B cell (primary cell): ENCODE measurements around the gene AEBP2. TPM values are rescaled to one million over a fixed set of nuclear protein-coding genes. Genes with fewer than 3 reads are reported as not detected.

Experiments used
- ATAC-seq: fragments of 200-7000 bp; cut with Tn5 transposase; one replicate; pipeline ENCODE4 v1.10.0; 2021; ENCODE audit warnings: low read depth, mild to moderate bottlenecking, moderate number of reproducible peaks, moderate library complexity
- CTCF ChIA-PET: fragments of 350-600 bp; sonication (Branson Sonifier 250); formaldehyde crosslinking; loops from one replicate; lab custom pipeline; 2021; ENCODE audit warnings: antibody characterized with exemption, inconsistent platforms; lab: Charles Lee
- POLR2A ChIA-PET: fragments of 350-600 bp; sonication (Branson Sonifier 250); formaldehyde crosslinking; loops from one replicate; lab custom pipeline; 2021; ENCODE audit warnings: antibody characterized with exemption; lab: Charles Lee
- DNase-seq: peaks from one replicate; pipeline ENCODE4 v3.0.0; 2013
- H2AFZ ChIP-seq: 2 replicates; pipeline ENCODE4 v1.6.1; 2012; ENCODE audit warnings: mild to moderate bottlenecking, low read depth, low read length; ENCODE audit not compliant: insufficient read depth, poor library complexity, severe bottlenecking
- H3K27ac ChIP-seq, 2 donors: 1 replicate in 1 of 2; 2 replicates in 1 of 2; pipeline ENCODE4 v1.5.1; 2012 to 2013; ENCODE audit warnings: low read length in 2 of 2, mild to moderate bottlenecking in 2 of 2, moderate library complexity in 1 of 2
- H3K27me3 ChIP-seq, 4 experiments: fragments of 200-600 bp in 1 of 4; sonication (generic) in 1 of 4; replicated peaks in 1 of 4; 1 replicate in 2 of 4; 2 replicates in 2 of 4; pipeline versions ENCODE4 v1.6.1 to v1.7.0; 2013 to 2016; ENCODE audit warnings: low read length in 3 of 4, mild to moderate bottlenecking in 2 of 4, mixed read lengths in 1 of 4, moderate library complexity in 1 of 4; ENCODE audit not compliant: insufficient read depth in 4 of 4, control insufficient read depth in 3 of 4; ENCODE audit errors: control extremely low read depth in 1 of 4
- H3K36me3 ChIP-seq, 2 experiments: replicated peaks in 1 of 2; 1 replicate in 1 of 2; 2 replicates in 1 of 2; pipeline versions ENCODE4 v1.6.1 to v1.7.1; 2013; ENCODE audit warnings: low read length in 1 of 2; ENCODE audit not compliant: insufficient read depth in 2 of 2, control insufficient read depth in 1 of 2; ENCODE audit errors: control extremely low read depth in 1 of 2, extremely low read depth in 1 of 2
- H3K4me1 ChIP-seq, 2 donors: fragments of 200-600 bp in 1 of 2; sonication (generic) in 1 of 2; 1 replicate in 1 of 2; 2 replicates in 1 of 2; pipeline versions ENCODE4 v1.5.1 to v1.6.1; 2013 to 2017; ENCODE audit warnings: low read length in 2 of 2; ENCODE audit not compliant: control insufficient read depth in 2 of 2, insufficient read depth in 2 of 2
- H3K4me2 ChIP-seq: replicated peaks from 2 replicates; pipeline ENCODE3; 2012; ENCODE audit warnings: mild to moderate bottlenecking, low read depth, low read length; ENCODE audit not compliant: poor library complexity, severe bottlenecking
- H3K4me3 ChIP-seq, 5 experiments: fragments of 200-600 bp in 1 of 5; sonication (generic) in 1 of 5; 1 replicate in 3 of 5; 2 replicates in 2 of 5; pipeline versions ENCODE4 v1.5.1 to v1.7.0; 2011 to 2016; ENCODE audit warnings: low read length in 4 of 5, mild to moderate bottlenecking in 4 of 5, low read depth in 2 of 5, control low read depth in 1 of 5, moderate library complexity in 1 of 5; ENCODE audit not compliant: insufficient read depth in 1 of 5; ENCODE audit errors: control extremely low read depth in 1 of 5, extremely low read depth in 1 of 5
- H3K79me2 ChIP-seq: fragments of 200-600 bp; sonication (generic); one replicate; pipeline ENCODE4 v1.6.0; 2016; ENCODE audit warnings: low read length; ENCODE audit not compliant: control insufficient read depth, insufficient read depth
- H3K9ac ChIP-seq: fragments of 200-600 bp; sonication (generic); 2 replicates; pipeline ENCODE4 v1.6.1; 2017; ENCODE audit warnings: mild to moderate bottlenecking, low read length, moderate library complexity
- H3K9me3 ChIP-seq, 3 donors: one replicate each; pipeline versions ENCODE4 v1.6.1 to v1.7.1; 2013; ENCODE audit warnings: low read length in 2 of 3; ENCODE audit not compliant: control insufficient read depth in 2 of 3, insufficient read depth in 1 of 3; ENCODE audit errors: control extremely low read depth in 1 of 3
- H4K20me1 ChIP-seq: 2 replicates; pipeline ENCODE4 v1.6.0; 2012; ENCODE audit warnings: mild to moderate bottlenecking, low read length; ENCODE audit not compliant: insufficient read depth, control insufficient read depth, poor library complexity, severe bottlenecking
- H3K27ac Mint-ChIP-seq: one replicate; pipeline ENCODE4 v1.8.0; 2021; ENCODE audit warnings: mixed read lengths
- H3K27me3 Mint-ChIP-seq: one replicate; pipeline ENCODE4 v1.8.0; 2021; ENCODE audit warnings: mixed read lengths
- H3K4me1 Mint-ChIP-seq: one replicate; pipeline ENCODE4 v1.8.0; 2021; ENCODE audit warnings: mixed read lengths
- H3K4me3 Mint-ChIP-seq: one replicate; pipeline ENCODE4 v1.8.0; 2021; ENCODE audit warnings: mixed read lengths
- H3K9me3 Mint-ChIP-seq: one replicate; pipeline ENCODE4 v1.8.0; 2022; ENCODE audit warnings: mixed read lengths; ENCODE audit not compliant: insufficient read depth
- CTCF ChIP-seq: fragments of 200-600 bp; IDR thresholded peaks from one replicate; pipeline ENCODE4 v1.8.0; 2022; ENCODE audit warnings: antibody characterized with exemption, mild to moderate bottlenecking
- EZH2 ChIP-seq: IDR thresholded peaks from 2 replicates; pipeline ENCODE4 v1.6.1; 2012; ENCODE audit warnings: borderline replicate concordance, low read depth, mild to moderate bottlenecking, moderate library complexity, low read length; ENCODE audit not compliant: insufficient read depth, poor library complexity, severe bottlenecking
- WGBS: methylation state at CpG from one replicate; pipeline ENCODE4 v1.1.5; 2013; ENCODE audit warnings: missing lambda C conversion rate; ENCODE audit not compliant: insufficient coverage; 5-methylcytosine and 5-hydroxymethylcytosine counted together
- intact Hi-C: fragments of 100-400 bp; cut with micrococcal nuclease; formaldehyde crosslinking; loops from one replicate; pipeline ENCODE4 v1.10.0; 2022
- polyA plus RNA-seq: library from polyadenylated mRNA; depleted of rRNA; stranded (reverse); fragments of >200 nt; gene quantifications from 2 replicates; pipeline ENCODE4 v1.2.3, GENCODE V29; 2012
- total RNA-seq, 2 donors: library from RNA; stranded (reverse); fragments of 120-200 nt in 1 of 2; gene quantifications; 1 replicate in 1 of 2; 2 replicates in 1 of 2; pipeline versions ENCODE4 v1.2.3 to v1.2.4, GENCODE V29; 2013 to 2022

Gene AEBP2
- total and polyA plus RNA-seq, 2 donors (not counting 1 experiment from before 2014, with no cell fraction given), result 12.1 to 67.8 TPM

GRCh38 chr12:19518209-19518608 is 78.9 kb downstream of the AEBP2 start:
- Mint-ChIP-seq H3K27me3 (no peaks in the 10 kb centered on the region), H3K9me3 (no peaks in the 10 kb centered on the region), H3K4me1 (no peaks in the 10 kb centered on the region), H3K4me3 (no peak overlapping the region), H3K27ac (no peak overlapping the region)
- Histone ChIP-seq H3K27ac (no peak overlapping the region), H3K79me2 (no peaks in the 10 kb centered on the region), H3K4me1 (no peaks in the 10 kb centered on the region), H3K4me3 (no peak overlapping the region), H4K20me1 (no peaks in the 10 kb centered on the region), H2AFZ (no peak overlapping the region), H3K9ac (no peak overlapping the region), H3K27me3 (no peaks in the 10 kb centered on the region), H3K36me3 (peaks cover 4 to 17% of the 10 kb centered on the region in 2 experiments), H3K4me2 (no peak overlapping the region), H3K9me3 (no peaks in the 10 kb centered on the region)
- ChIA-PET POLR2A (no interaction called here), CTCF (no interaction called here)
- TF ChIP-seq CTCF, result no peak
- no peak for TF ChIP-seq EZH2
- DNase-seq (no peak), ATAC-seq (no peak)
- WGBS, result no CpG with 5 or more reads among the region's 1 CpG
- intact Hi-C loops, result no loop called here

- Histone ChIP-seq H3K4me3 (no peak overlapping the region), H3K9ac (no peak overlapping the region), H3K36me3 (peaks cover 0 to 8% of the 10 kb centered on the region in 2 experiments), H3K4me1 (no peaks in the 10 kb centered on the region), H3K4me2 (no peak overlapping the region), H3K79me2 (no peaks in the 10 kb centered on the region), H3K27me3 (no peaks in the 10 kb centered on the region), H3K27ac (no peak overlapping the region), H4K20me1 (no peaks in the 10 kb centered on the region), H2AFZ (no peak overlapping the region), H3K9me3 (no peaks in the 10 kb centered on the region)
- Mint-ChIP-seq H3K4me1 (no peaks in the 10 kb centered on the region), H3K4me3 (no peak overlapping the region), H3K27me3 (no peaks in the 10 kb centered on the region), H3K27ac (no peak overlapping the region), H3K9me3 (no peaks in the 10 kb centered on the region)
- TF ChIP-seq EZH2 (no peak), CTCF (no peak)
- no CpG with 5 or more reads among the region's 5 CpGs for WGBS
- intact Hi-C loops, result no loop called here
- ChIA-PET CTCF (no interaction called here), POLR2A (no interaction called here)
- ATAC-seq, result no peak
- DNase-seq, result no peak
These were observed 81.5 kb downstream of the AEBP2 start for GRCh38 chr12:19520646-19521415.
